GM19238 (cell line): ENCODE data around the gene KIRREL3.

ENCODE experiments used
- DNase-seq: peaks from one replicate; pipeline ENCODE4 v3.0.0; 2011; ENCODE audit warnings: low spot score; ENCODE audit not compliant: insufficient read length

KIRREL3 gene

GRCh38 chr11:126583594-126584427 lies 416.8 kb downstream of the KIRREL3 start:
- no peak for DNase-seq

GRCh38 chr11:126583101-126583500 lies 417.5 kb downstream of the KIRREL3 start:
- no peak for DNase-seq

- DNase-seq = no peak
These were observed 418.5 kb downstream of the KIRREL3 start for GRCh38 chr11:126581871-126582648.

- no peak for DNase-seq
These were observed 422.1 kb downstream of the KIRREL3 start for GRCh38 chr11:126578426-126578825.

GRCh38 chr11:126578021-126578420 lies 422.5 kb downstream of the KIRREL3 start:
- DNase-seq = no peak

GRCh38 chr11:126575849-126576248 lies 424.7 kb downstream of the KIRREL3 start:
- no peak for DNase-seq

- DNase-seq = no peak
These were observed 427.1 kb downstream of the KIRREL3 start for GRCh38 chr11:126573325-126573978.

- DNase-seq = no peak
These were observed 430.1 kb downstream of the KIRREL3 start for GRCh38 chr11:126570489-126570888.

DNA sequence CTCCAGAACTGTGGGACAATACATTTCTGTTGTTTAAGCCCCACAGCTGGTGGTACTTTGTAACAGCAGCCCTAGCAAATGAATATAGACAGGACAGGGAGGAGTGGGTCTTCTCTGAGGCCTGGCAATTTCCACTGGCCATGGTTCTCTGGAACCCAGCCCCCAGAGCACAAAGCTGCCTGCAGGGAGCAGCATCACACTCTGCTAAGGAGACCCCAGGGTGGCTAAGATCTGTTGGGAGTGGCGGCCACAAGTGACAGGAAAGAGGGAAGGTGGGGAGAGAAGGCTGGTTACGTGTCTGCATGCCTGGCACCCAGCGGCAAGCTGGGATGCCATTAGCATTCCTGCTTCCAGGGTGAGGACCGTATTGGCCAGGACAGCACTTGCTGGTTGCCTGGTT lies 433.2 kb downstream of the KIRREL3 start:
- no peak for DNase-seq

DNA sequence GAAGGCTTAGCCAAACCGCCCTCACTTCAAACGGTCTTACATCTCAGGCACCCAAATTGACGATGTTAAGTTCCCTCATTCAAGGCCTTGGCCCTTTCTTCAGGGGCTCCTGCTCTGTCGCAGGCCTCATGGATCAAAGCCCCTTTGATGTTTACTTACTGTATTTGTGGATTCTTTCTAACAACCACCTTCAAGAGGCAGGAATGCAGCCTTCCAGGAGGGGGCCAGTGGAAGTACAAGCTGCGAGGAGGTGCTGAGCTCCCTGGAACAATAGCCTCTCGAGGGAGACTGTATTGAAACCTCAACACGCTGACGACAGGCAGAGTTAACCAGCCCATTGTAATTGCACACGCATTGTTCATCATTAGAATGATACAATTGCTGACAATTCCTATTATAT lies 436.0 kb downstream of the KIRREL3 start:
- no peak for DNase-seq

- DNase-seq = peak; percentile 39
These were observed 439.2 kb downstream of the KIRREL3 start for GRCh38 chr11:126561327-126561893.

DNA sequence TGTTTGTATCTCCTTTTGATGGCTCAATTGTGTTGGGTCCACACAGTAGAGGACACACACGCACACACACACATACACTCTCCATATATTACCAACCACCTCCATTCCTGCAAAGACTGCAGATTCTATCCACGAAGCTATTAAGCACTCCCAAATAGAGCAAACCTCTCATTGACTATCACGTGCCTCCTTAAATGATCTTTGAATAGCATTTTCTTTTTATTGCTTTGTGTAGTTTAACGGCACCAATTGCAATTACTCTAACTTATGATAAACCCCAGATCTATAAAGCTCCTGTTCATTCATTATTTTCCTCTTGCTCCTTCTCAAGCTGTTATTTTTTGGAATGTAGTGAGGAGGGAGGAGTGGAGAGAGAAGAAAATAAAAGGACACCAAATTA lies 440.3 kb downstream of the KIRREL3 start:
- DNase-seq = no peak

DNA sequence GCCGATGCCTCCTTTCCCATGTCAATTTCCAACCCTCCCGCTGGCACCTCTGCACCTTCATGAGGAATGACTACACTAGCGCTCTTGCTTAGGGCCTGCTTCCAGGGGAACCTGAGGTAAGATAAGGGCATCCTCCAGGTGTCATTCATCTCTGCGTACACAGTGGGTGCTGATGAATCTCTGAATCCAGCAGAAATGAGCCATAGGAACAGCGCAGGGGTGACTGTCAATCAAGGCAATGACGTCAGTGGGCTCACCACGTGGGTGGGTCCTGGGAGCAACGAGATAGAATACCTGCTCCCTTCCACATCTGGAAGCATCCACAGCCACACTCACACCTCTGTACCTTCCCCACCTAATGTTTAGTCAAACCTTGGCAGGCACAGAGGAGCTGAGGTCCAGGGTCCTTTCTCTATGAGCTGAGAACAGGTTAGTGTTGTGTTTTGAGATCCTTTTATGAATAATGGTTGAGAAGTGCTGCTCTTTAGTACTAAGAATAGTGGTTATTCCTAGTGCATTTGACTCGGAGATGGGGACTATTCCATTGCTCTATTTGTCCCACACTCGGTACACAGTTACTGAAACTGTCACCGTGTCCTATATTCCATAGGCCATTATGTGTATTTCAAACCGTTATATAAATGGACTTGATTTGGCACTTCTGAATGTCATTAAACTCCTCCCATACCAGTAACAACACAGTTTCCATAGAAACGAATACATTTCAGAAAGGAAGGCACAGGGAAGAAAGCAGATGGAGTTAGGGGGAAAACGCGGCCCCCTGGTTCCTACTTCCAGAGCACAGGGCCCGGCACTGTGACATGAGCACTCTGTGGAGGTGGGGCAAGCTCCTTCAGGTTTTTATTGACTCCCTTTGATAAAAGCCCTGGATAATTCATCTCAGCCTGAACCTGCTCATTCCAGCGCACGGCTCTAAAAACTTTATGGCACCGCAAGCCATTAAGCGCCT lies 451.7 kb downstream of the KIRREL3 start:
- no peak for DNase-seq

DNA sequence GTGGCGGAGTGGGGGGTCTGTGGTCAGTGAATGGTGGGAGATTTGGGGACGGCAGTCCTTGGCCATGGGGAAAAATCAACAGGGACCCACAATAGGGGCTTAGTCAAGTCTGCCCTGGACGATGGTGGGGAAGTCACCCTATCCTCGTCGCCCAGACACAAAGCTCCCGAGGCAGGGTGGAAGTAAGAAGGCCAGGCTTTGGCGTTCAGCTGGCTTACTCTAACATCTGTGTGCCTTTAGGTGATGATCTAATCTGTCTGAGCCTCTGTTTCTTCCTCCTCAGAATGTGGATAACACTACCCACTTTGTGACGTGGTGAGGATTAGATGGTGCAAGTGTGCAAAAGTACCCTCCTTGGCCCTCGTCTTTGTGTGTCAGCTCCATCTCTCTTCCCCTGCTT lies 452.9 kb downstream of the KIRREL3 start:
- no peak for DNase-seq

- DNase-seq = no peak
These were observed 453.4 kb downstream of the KIRREL3 start for GRCh38 chr11:126547161-126547560.

- no peak for DNase-seq
These were observed 453.9 kb downstream of the KIRREL3 start for GRCh38 chr11:126546694-126547093.

GRCh38 chr11:126546191-126546590 lies 454.4 kb downstream of the KIRREL3 start:
- DNase-seq = no peak

- DNase-seq = no peak
These were observed 455.5 kb downstream of the KIRREL3 start for GRCh38 chr11:126545057-126545555.

DNA sequence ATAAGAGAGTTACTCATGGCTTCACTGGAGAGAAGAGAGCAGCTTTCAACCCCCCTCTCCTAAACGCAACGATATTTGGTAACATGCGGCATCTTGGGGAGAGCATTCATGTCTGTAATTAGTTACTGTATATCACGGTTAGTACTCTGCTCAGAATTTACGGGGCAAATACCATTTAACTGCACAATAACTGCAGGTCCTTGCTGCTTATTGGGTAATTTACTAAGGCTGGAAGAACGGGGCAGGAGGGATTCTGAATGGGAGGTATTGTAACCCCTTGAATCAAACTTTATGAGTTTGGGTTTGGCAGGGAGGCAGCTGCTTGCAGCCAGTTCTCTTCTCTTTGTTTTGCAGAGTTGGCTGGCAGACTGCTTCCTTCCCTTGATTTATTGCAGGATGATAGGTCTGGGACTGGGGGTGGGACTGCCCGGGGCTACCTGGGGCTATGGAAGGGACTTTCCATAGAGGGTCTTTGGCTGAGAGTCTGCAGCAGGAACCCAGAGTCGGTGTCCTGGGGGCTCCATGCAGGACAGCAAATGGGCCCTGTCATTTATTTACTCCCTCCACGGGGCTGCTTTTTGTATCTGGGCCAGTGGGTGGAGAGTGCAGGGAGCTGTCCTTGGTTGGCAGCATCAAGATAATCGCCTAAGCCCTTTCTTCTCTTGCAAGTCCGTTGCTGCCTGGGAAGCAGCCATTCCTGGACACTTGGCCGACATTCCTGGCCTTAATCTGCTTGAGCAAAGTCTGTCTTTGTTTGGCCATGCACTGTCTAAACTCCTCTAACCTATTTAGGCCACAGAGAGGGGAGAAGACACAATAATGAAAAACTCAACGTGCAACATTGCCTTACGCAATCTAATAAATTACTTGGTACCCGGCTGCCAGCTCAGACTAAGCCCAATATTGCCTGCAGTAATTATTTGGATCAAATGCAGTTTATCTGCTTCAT lies 456.2 kb downstream of the KIRREL3 start:
- DNase-seq = no peak
